Mesothelial cell of epicardium (in vitro differentiated cells): ENCODE results near the gene ZNF76. TPM values are rescaled to one million over a fixed set of nuclear protein-coding genes. Genes with fewer than 3 reads are reported as not detected.

Experiments used
- DNase-seq, 2 experiments: peaks; one replicate each; pipeline ENCODE4 v3.0.0; 2021; ENCODE audit warnings: low spot score in 2 of 2; ENCODE audit not compliant: unreplicated experiment in 2 of 2
- H3K27ac Mint-ChIP-seq: 2 replicates; pipeline ENCODE4 v1.8.0; 2021; ENCODE audit warnings: mixed read lengths
- H3K27me3 Mint-ChIP-seq: 2 replicates; pipeline ENCODE4 v1.8.0; 2021; ENCODE audit warnings: low read depth, mixed read lengths
- H3K36me3 Mint-ChIP-seq: 2 replicates; pipeline ENCODE4 v1.8.0; 2021; ENCODE audit warnings: mixed read lengths
- H3K4me1 Mint-ChIP-seq: 2 replicates; pipeline ENCODE4 v1.8.0; 2021; ENCODE audit warnings: mixed read lengths
- H3K4me3 Mint-ChIP-seq: 2 replicates; pipeline ENCODE4 v1.8.0; 2021; ENCODE audit warnings: mild to moderate bottlenecking, moderate library complexity, mixed read lengths
- H3K9me3 Mint-ChIP-seq: 2 replicates; pipeline ENCODE4 v1.8.0; 2021; ENCODE audit warnings: mixed read lengths
- total RNA-seq: library from RNA; stranded (reverse); gene quantifications from 3 replicates; pipeline ENCODE4 v1.2.1, GENCODE V29; 2021
- TF ChIP-seq, protein P1 (sequence below): fragments of 200-600 bp; sonication (generic); IDR thresholded peaks from one replicate; pipeline ENCODE4 v1.5.0; 2021; ENCODE audit warnings: antibody characterized with exemption; ENCODE audit not compliant: unreplicated experiment

The ZNF76 gene
- total RNA-seq, 1 donor from 2014 or later = 58.3 TPM

DNA sequence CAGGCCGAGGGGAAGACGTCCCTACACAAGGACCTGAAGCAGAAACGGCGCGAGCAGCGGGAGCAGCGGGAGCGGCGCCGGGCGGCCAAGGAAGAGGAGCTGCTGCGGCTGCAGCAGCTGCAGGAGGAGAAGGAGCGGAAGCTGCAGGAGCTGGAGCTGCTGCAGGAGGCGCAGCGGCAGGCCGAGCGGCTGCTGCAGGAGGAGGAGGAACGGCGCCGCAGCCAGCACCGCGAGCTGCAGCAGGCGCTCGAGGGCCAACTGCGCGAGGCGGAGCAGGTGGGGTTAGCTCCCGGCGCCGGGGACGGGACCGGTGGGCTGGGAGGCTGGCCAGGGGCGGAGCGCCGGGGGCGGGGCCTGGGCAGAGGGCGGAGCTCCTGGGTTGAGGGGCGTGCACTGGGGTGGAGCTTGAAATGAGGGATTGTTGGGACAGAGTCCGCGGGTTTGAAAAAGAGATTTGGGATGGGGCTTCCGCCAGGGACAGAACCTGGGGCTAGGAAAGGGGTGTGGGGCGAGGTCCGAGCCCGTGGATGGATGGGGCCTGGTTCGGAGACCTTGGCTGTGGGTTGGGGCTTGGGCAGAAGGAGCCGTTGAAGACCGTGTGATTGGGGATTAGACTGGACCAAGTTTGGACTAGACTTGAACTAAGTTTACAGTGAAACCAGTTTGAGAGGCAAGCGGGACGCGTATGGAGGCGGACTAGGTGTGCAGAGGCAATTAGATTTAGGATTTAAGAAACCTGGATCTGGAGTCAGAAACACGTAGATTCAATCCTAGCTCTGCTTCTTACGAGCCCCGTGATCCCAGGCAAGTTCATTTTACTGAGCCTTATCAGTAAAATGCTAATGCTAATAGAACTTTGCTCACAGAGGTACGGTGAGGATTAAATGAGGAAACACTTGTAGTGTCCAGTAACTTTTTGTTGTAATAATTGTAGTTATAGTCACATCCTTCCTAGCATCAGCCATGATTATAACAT lies 58.9 kb downstream of the ZNF76 start:
- H3K27me3 Mint-ChIP-seq = peaks cover 11% of the 10 kb centered on the region
- peaks cover 13% of the 10 kb centered on the region for H3K4me1 Mint-ChIP-seq
- H3K9me3 Mint-ChIP-seq = peaks cover 5% of the 10 kb centered on the region
- H3K4me3 Mint-ChIP-seq = peak overlapping the region; percentile 73
- H3K36me3 Mint-ChIP-seq = peaks cover 11% of the 10 kb centered on the region
- TF ChIP-seq, protein P1, sequence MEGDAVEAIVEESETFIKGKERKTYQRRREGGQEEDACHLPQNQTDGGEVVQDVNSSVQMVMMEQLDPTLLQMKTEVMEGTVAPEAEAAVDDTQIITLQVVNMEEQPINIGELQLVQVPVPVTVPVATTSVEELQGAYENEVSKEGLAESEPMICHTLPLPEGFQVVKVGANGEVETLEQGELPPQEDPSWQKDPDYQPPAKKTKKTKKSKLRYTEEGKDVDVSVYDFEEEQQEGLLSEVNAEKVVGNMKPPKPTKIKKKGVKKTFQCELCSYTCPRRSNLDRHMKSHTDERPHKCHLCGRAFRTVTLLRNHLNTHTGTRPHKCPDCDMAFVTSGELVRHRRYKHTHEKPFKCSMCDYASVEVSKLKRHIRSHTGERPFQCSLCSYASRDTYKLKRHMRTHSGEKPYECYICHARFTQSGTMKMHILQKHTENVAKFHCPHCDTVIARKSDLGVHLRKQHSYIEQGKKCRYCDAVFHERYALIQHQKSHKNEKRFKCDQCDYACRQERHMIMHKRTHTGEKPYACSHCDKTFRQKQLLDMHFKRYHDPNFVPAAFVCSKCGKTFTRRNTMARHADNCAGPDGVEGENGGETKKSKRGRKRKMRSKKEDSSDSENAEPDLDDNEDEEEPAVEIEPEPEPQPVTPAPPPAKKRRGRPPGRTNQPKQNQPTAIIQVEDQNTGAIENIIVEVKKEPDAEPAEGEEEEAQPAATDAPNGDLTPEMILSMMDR = no peak
- peak; percentile 80 to 95 for DNase-seq
- H3K27ac Mint-ChIP-seq = peak overlapping the region; percentile 47

DNA sequence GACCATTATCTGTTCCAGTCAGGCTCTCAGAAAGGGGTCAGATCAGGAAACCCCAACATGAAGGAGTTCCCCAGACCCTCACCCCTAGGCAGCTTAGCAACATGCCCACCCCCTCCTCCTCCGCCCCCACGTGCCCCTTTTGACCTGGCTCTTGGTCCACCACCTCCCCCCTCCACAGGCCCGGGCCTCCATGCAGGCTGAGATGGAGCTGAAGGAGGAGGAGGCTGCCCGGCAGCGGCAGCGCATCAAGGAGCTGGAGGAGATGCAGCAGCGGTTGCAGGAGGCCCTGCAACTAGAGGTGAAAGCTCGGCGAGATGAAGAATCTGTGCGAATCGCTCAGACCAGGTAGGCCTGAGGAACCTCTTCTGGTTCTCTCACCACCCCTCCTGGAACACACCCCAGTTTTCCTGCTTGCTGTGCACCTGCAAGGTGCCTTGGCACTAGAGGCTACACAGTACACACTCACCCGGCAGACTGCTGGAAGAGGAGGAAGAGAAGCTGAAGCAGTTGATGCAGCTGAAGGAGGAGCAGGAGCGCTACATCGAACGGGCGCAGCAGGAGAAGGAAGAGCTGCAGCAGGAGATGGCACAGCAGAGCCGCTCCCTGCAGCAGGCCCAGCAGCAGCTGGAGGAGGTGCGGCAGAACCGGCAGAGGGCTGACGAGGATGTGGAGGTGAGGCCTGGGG lies 60.0 kb downstream of the ZNF76 start:
- DNase-seq = no peak
- no peak overlapping the region for H3K27ac Mint-ChIP-seq
- H3K27me3 Mint-ChIP-seq = peaks cover 11% of the 10 kb centered on the region
- no peak overlapping the region for H3K4me3 Mint-ChIP-seq
- peaks cover 11% of the 10 kb centered on the region for H3K36me3 Mint-ChIP-seq
- peaks cover 13% of the 10 kb centered on the region for H3K4me1 Mint-ChIP-seq
- H3K9me3 Mint-ChIP-seq = peaks cover 5% of the 10 kb centered on the region
- TF ChIP-seq, protein P1 = no peak

GRCh38 chr6:35320031-35320410 lies 60.5 kb downstream of the ZNF76 start:
- Mint-ChIP-seq H3K27me3 (peaks cover 11% of the 10 kb centered on the region), H3K36me3 (peaks cover 11% of the 10 kb centered on the region), H3K9me3 (peaks cover 5% of the 10 kb centered on the region), H3K27ac (no peak overlapping the region), H3K4me3 (no peak overlapping the region), H3K4me1 (peaks cover 13% of the 10 kb centered on the region)
- DNase-seq = no peak
- TF ChIP-seq, protein P1 = no peak

DNA sequence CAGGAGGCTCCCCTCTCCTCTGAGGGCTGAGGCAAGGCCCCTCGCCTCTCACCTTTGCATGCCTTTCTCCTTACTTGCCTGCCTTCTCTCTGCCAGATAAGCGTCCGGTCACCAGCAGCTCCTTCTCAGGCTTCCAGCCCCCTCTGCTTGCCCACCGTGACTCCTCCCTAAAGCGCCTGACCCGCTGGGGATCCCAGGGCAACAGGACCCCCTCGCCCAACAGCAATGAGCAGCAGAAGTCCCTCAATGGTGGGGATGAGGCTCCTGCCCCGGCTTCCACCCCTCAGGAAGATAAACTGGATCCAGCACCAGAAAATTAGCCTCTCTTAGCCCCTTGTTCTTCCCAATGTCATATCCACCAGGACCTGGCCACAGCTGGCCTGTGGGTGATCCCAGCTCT lies 61.6 kb downstream of the ZNF76 start:
- TF ChIP-seq, protein P1 = no peak
- H3K27ac Mint-ChIP-seq = no peak overlapping the region
- DNase-seq = no peak

GRCh38 chr6:35327349-35328027 lies 68.0 kb downstream of the ZNF76 start:
- Mint-ChIP-seq H3K9me3 (peaks cover 3% of the 10 kb centered on the region), H3K27me3 (peaks cover 3% of the 10 kb centered on the region), H3K4me1 (peaks cover 2% of the 10 kb centered on the region), H3K36me3 (no peaks in the 10 kb centered on the region), H3K27ac (no peak overlapping the region), H3K4me3 (no peak overlapping the region)
- peak in 1 of 2 experiments; percentile 53 for DNase-seq
- TF ChIP-seq, protein P1 = no peak

More for the DNA sequence above, 61.6 kb downstream of the ZNF76 start:
- Mint-ChIP-seq H3K4me3 (no peak overlapping the region), H3K4me1 (peaks cover 13% of the 10 kb centered on the region), H3K27me3 (peaks cover 10% of the 10 kb centered on the region), H3K36me3 (peaks cover 11% of the 10 kb centered on the region), H3K9me3 (peaks cover 5% of the 10 kb centered on the region)
